Tibial artery (tissue), 4 donors: Measurements from ENCODE around the gene CFAP221.

Experiments
- DNase-seq, 2 donors: peaks; one replicate each; pipeline ENCODE4 v3.0.0-alpha.2; 2019
- H3K27ac ChIP-seq, 2 donors: fragments of 200-600 bp; sonication (generic) in 1 of 2; 1 replicate in 1 of 2; 2 replicates in 1 of 2; pipeline ENCODE4 v1.5.1; 2018 to 2019; ENCODE audit warnings: mild to moderate bottlenecking in 1 of 2
- H3K27me3 ChIP-seq, 2 donors: fragments of 200-600 bp; sonication (generic) in 1 of 2; one replicate each; pipeline versions ENCODE4 v1.5.1 to v1.6.0; 2016 to 2019
- H3K36me3 ChIP-seq, 3 donors: fragments of 200-600 bp; sonication (generic) in 2 of 3; one replicate each; pipeline ENCODE4 v1.5.1; 2016 to 2019; ENCODE audit warnings: mild to moderate bottlenecking in 2 of 3
- H3K4me1 ChIP-seq, 4 donors: fragments of 200-600 bp; sonication (generic) in 2 of 4; 1 replicate in 3 of 4; 2 replicates in 1 of 4; pipeline ENCODE4 v1.5.1; 2016 to 2019
- H3K4me3 ChIP-seq, 2 donors: fragments of 200-600 bp; sonication (generic) in 1 of 2; 1 replicate in 1 of 2; 2 replicates in 1 of 2; pipeline ENCODE4 v1.5.1; 2018 to 2019; ENCODE audit warnings: mild to moderate bottlenecking in 2 of 2
- H3K9me3 ChIP-seq, 3 donors: fragments of 200-600 bp; sonication (generic) in 1 of 3; one replicate each; pipeline ENCODE4 v1.5.1; 2016 to 2019
- intact Hi-C: fragments of 100-400 bp; cut with DNase I; formaldehyde crosslinking; loops from one replicate; pipeline ENCODE4 v1.15.0; 2023; ENCODE audit warnings: low total_unique reads
- TF ChIP-seq, protein P1 (sequence below), 2 experiments: fragments of 200-600 bp in 1 of 2; fragments of 450-650 bp in 1 of 2; IDR thresholded peaks; one replicate each; pipeline ENCODE4 v1.5.1; 2017 to 2019; ENCODE audit warnings: antibody characterized with exemption in 2 of 2, mild to moderate bottlenecking in 1 of 2, moderate library complexity in 1 of 2

Gene CFAP221

DNA sequence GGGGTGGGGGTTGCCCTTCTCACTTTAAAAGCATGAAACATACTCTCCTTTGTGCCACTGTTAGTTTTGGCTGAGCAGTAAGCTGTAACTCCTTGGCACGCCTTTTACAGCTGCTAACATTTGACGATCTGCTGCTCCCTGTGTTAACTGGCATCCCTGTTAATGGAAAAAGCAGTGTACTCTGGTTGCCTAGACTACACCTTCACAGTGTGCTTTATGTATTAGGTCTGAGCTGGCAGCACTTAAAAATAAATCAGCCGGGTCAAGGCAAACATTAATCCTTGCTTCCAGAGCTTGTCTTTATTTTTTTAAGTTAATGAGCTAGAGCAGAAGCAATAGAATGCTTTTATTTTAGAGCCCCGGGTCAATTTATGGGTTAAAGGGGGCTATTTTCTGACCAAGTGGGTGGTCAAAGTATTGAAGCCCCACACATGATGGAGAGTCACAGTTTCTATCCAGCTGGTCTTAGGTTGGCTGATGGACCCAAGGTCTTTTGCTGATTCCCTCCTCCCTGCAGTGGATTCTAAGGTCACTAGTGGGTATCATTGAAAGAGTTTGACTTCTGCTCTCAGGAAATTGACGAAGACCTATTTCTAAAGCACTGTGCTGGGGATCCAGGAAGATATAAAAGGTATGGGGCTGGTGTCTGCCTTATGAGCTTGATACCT is 54.5 kb downstream of the CFAP221 start:
- H3K36me3 ChIP-seq, result no peaks in the 10 kb centered on the region
- no peaks in the 10 kb centered on the region for H3K27me3 ChIP-seq
- peaks cover 0 to 8% (median 3%) of the 10 kb centered on the region in 4 donors for H3K4me1 ChIP-seq
- no peaks in the 10 kb centered on the region for H3K9me3 ChIP-seq
- TF ChIP-seq, protein P1, sequence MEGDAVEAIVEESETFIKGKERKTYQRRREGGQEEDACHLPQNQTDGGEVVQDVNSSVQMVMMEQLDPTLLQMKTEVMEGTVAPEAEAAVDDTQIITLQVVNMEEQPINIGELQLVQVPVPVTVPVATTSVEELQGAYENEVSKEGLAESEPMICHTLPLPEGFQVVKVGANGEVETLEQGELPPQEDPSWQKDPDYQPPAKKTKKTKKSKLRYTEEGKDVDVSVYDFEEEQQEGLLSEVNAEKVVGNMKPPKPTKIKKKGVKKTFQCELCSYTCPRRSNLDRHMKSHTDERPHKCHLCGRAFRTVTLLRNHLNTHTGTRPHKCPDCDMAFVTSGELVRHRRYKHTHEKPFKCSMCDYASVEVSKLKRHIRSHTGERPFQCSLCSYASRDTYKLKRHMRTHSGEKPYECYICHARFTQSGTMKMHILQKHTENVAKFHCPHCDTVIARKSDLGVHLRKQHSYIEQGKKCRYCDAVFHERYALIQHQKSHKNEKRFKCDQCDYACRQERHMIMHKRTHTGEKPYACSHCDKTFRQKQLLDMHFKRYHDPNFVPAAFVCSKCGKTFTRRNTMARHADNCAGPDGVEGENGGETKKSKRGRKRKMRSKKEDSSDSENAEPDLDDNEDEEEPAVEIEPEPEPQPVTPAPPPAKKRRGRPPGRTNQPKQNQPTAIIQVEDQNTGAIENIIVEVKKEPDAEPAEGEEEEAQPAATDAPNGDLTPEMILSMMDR (IDR thresholded peaks at IDR 0.05), result no peak
- no peak for DNase-seq
- no peak overlapping the region for H3K27ac ChIP-seq
- no peak overlapping the region for H3K4me3 ChIP-seq
- intact Hi-C loops, result loop anchor here (10.0 kb wide), 1 partner anchor 1054 kb away; no protein-coding TSS in a partner anchor

DNA sequence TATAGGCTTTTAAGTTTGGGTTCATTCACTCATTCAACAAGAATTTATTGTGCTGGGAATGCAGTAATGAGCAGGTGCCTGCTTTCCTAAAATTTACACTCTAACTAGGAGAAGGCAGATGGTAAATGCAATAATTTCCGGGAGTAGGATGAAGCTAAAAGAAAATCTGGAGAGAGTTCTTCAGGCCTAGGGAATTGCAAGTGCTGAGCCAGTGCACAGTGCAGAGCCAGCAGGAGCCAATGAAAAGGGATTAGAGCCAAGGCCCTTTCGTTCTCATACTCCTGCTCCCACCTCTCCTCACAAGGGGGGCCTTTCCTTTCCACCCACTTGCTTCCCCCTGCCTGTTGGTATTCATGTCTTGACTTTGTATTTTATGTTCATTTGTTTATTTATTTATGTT is 55.1 kb downstream of the CFAP221 start:
- intact Hi-C loops, result loop anchor here (10.0 kb wide), 1 partner anchor 1055 kb away; no protein-coding TSS in a partner anchor
- Histone ChIP-seq H3K4me1 (peaks cover 0 to 8% (median 3%) of the 10 kb centered on the region in 4 donors), H3K4me3 (no peak overlapping the region), H3K36me3 (no peaks in the 10 kb centered on the region), H3K9me3 (no peaks in the 10 kb centered on the region), H3K27ac (no peak overlapping the region), H3K27me3 (no peaks in the 10 kb centered on the region)
- TF ChIP-seq, protein P1 (IDR thresholded peaks at IDR 0.05), result no peak
- no peak for DNase-seq

GRCh38 chr2:119605096-119605495 is 60.8 kb downstream of the CFAP221 start:
- Histone ChIP-seq H3K4me1 (no peaks in the 10 kb centered on the region), H3K9me3 (no peaks in the 10 kb centered on the region), H3K27me3 (peaks cover 0 to 7% of the 10 kb centered on the region in 2 donors), H3K27ac (no peak overlapping the region), H3K4me3 (no peak overlapping the region), H3K36me3 (no peaks in the 10 kb centered on the region)
- TF ChIP-seq, protein P1 (IDR thresholded peaks at IDR 0.05), result no peak
- intact Hi-C loops, result no loop called here
- DNase-seq, result no peak

GRCh38 chr2:119606674-119607073 is 62.4 kb downstream of the CFAP221 start:
- H3K4me1 ChIP-seq, result no peaks in the 10 kb centered on the region
- intact Hi-C loops, result no loop called here
- TF ChIP-seq, protein P1 (IDR thresholded peaks at IDR 0.05), result no peak
- DNase-seq, result no peak
- H3K4me3 ChIP-seq, result no peak overlapping the region
- no peaks in the 10 kb centered on the region for H3K9me3 ChIP-seq
- peaks cover 0 to 7% of the 10 kb centered on the region in 2 donors for H3K27me3 ChIP-seq
- H3K36me3 ChIP-seq, result no peaks in the 10 kb centered on the region
- H3K27ac ChIP-seq, result no peak overlapping the region

GRCh38 chr2:119608553-119608952 is 64.3 kb downstream of the CFAP221 start:
- intact Hi-C loops, result no loop called here
- H3K27ac ChIP-seq, result no peak overlapping the region
- H3K27me3 ChIP-seq, result peaks cover 0 to 7% of the 10 kb centered on the region in 2 donors
- TF ChIP-seq, protein P1 (IDR thresholded peaks at IDR 0.05), result no peak
- peaks cover 0 to 9% (median 0%) of the 10 kb centered on the region in 3 donors for H3K9me3 ChIP-seq
- H3K36me3 ChIP-seq, result no peaks in the 10 kb centered on the region
- no peaks in the 10 kb centered on the region for H3K4me1 ChIP-seq
- DNase-seq, result no peak
- H3K4me3 ChIP-seq, result no peak overlapping the region
